H54 (cell line): ENCODE measurements around the gene SLC1A4.
"Not testable (repeated sequence)": the region's sequence is repeated elsewhere in the genome, so short reads cannot be mapped to it uniquely, and the experiment has no call there.

Source experiments
- DNase-seq: peaks from one replicate; pipeline ENCODE4 v3.0.0; 2011; ENCODE audit warnings: low spot score, mixed read lengths; ENCODE audit not compliant: insufficient read length
- FAIRE-seq: peaks from 3 replicates; lab custom pipeline; 2011; peaks lifted over from hg19 to GRCh38; lab: Jason Lieb, UNC
- POLR2A ChIP-seq: IDR thresholded peaks from 2 replicates; pipeline ENCODE4 v1.6.1; 2011; ENCODE audit warnings: low read depth, mild to moderate bottlenecking, low read length

Gene SLC1A4

GRCh38 chr2:64952511-64953482 lies 36.4 kb upstream of the SLC1A4 start:
- TF ChIP-seq POLR2A: no peak
- FAIRE-seq (no peak), DNase-seq (no peak)

- no peak for FAIRE-seq
- TF ChIP-seq POLR2A: no peak
Measured at GRCh38 chr2:64955467-64955866, 33.7 kb upstream of the SLC1A4 start.

GRCh38 chr2:64957109-64957903 lies 31.9 kb upstream of the SLC1A4 start:
- no peak for FAIRE-seq

More at GRCh38 chr2:64955467-64955866, 33.7 kb upstream of the SLC1A4 start:
- no peak for DNase-seq

GRCh38 chr2:64958556-64958955 lies 30.6 kb upstream of the SLC1A4 start:
- TF ChIP-seq POLR2A: no peak
- no peak for DNase-seq
- FAIRE-seq: no peak

More at GRCh38 chr2:64957109-64957903, 31.9 kb upstream of the SLC1A4 start:
- no peak for TF ChIP-seq POLR2A
- no peak for DNase-seq

GRCh38 chr2:64960819-64961218 lies 28.4 kb upstream of the SLC1A4 start:
- FAIRE-seq: no peak
- no peak for TF ChIP-seq POLR2A
- no peak for DNase-seq

GRCh38 chr2:64963138-64963537 lies 26.1 kb upstream of the SLC1A4 start:
- not testable (repeated sequence) for DNase-seq, FAIRE-seq

- no peak for FAIRE-seq
- no peak for TF ChIP-seq POLR2A
- DNase-seq: no peak
Measured at GRCh38 chr2:64963719-64964118, 25.5 kb upstream of the SLC1A4 start.

- TF ChIP-seq POLR2A: no peak
- no peak for FAIRE-seq
Measured at GRCh38 chr2:64966017-64966416, 23.2 kb upstream of the SLC1A4 start.

GRCh38 chr2:64966839-64967238 lies 22.4 kb upstream of the SLC1A4 start:
- FAIRE-seq (no peak), DNase-seq (no peak)
- TF ChIP-seq POLR2A: no peak

More at GRCh38 chr2:64966017-64966416, 23.2 kb upstream of the SLC1A4 start:
- no peak for DNase-seq

GRCh38 chr2:64967601-64968000 lies 21.6 kb upstream of the SLC1A4 start:
- no peak for TF ChIP-seq POLR2A
- DNase-seq (no peak), FAIRE-seq (no peak)

GRCh38 chr2:64969086-64969485 lies 20.1 kb upstream of the SLC1A4 start:
- not testable (repeated sequence) for FAIRE-seq, DNase-seq

GRCh38 chr2:64970495-64970894 lies 18.7 kb upstream of the SLC1A4 start:
- no peak for DNase-seq
- no peak for FAIRE-seq
- no peak for TF ChIP-seq POLR2A

GRCh38 chr2:64972426-64972825 lies 16.8 kb upstream of the SLC1A4 start:
- no peak for FAIRE-seq
- no peak for TF ChIP-seq POLR2A
- DNase-seq: no peak

GRCh38 chr2:64972876-64973275 lies 16.3 kb upstream of the SLC1A4 start:
- DNase-seq (no peak), FAIRE-seq (no peak)
- no peak for TF ChIP-seq POLR2A
